Adrenal gland (tissue), 5 donors: Measurements from ENCODE around the gene CUL1.

Experiments used
- CTCF ChIP-seq, 6 experiments: fragments of 450-650 bp in 4 of 6; fragments of 200-600 bp in 2 of 6; sonication (generic) in 1 of 6; IDR thresholded peaks; 1 replicate in 5 of 6; 2 replicates in 1 of 6; pipeline versions ENCODE4 v1.5.1 to v1.8.0; 2016 to 2021; ENCODE audit warnings: antibody characterized with exemption in 6 of 6, mild to moderate bottlenecking in 2 of 6, moderate library complexity in 1 of 6
- POLR2A ChIP-seq, 2 donors: fragments of 450-650 bp; IDR thresholded peaks; one replicate each; pipeline ENCODE4 v1.6.1; 2017; ENCODE audit warnings: antibody characterized with exemption in 2 of 2, mild to moderate bottlenecking in 2 of 2, moderate library complexity in 1 of 2
- donor health status: DM: no; HTN: no; CAD: no.

GRCh38 chr7:148717266-148717793 lies 18.6 kb downstream of the CUL1 start:
- no peak for TF ChIP-seq CTCF (IDR thresholded peaks at IDR 0.05)
- no peak for TF ChIP-seq POLR2A (IDR thresholded peaks at IDR 0.05)
